PC-9 (cell line): ENCODE measurements around the gene GMCL2. TPM values are rescaled to one million over a fixed set of nuclear protein-coding genes. Genes with fewer than 3 reads are reported as not detected.

Source experiments
- BruUV-seq: library from RNA; stranded (reverse); fragments of 400-500 nt; replicated peaks from 2 replicates; lab custom pipeline; 2021; lab: Mats Ljungman, UMichigan
- CTCF ChIA-PET: fragments of 300-600 bp; sonication (Branson Sonifier 250); formaldehyde crosslinking; loops from one replicate; lab custom pipeline; 2022; ENCODE audit warnings: antibody characterized with exemption; lab: Charles Lee
- POLR2A ChIA-PET: fragments of 300-600 bp; sonication (Branson Sonifier 250); formaldehyde crosslinking; loops from one replicate; lab custom pipeline; 2022; ENCODE audit warnings: antibody characterized with exemption; ENCODE audit not compliant: unreplicated experiment; lab: Charles Lee
- DNase-seq, 2 experiments: peaks; one replicate each; pipeline versions ENCODE4 v3.0.0 to v3.0.0-alpha.2; 2015 to 2022; ENCODE audit warnings: mixed read lengths in 1 of 2
- H2AFZ ChIP-seq: fragments of 200-600 bp; sonication (generic); 2 replicates; pipeline ENCODE4 v1.8.1; 2017; ENCODE audit warnings: antibody characterized with exemption
- H3F3A ChIP-seq: fragments of 200-600 bp; sonication (generic); 2 replicates; pipeline ENCODE4 v1.8.1; 2017; ENCODE audit warnings: antibody characterized with exemption, mild to moderate bottlenecking, low read depth; ENCODE audit not compliant: insufficient read depth
- H3K27ac ChIP-seq: fragments of 200-600 bp; sonication (generic); 2 replicates; pipeline ENCODE4 v1.6.1; 2016; ENCODE audit warnings: mixed run types
- H3K27me3 ChIP-seq: fragments of 200-600 bp; sonication (generic); 2 replicates; pipeline ENCODE4 v1.6.1; 2016; ENCODE audit warnings: low read depth, mixed run types; ENCODE audit not compliant: insufficient read depth
- H3K36me3 ChIP-seq: fragments of 200-600 bp; sonication (generic); 2 replicates; pipeline ENCODE4 v1.6.1; 2016; ENCODE audit warnings: low read depth, mixed run types
- H3K4me1 ChIP-seq: fragments of 200-600 bp; sonication (generic); replicated peaks from 2 replicates; pipeline ENCODE4 v1.6.1; 2016; ENCODE audit warnings: mixed run types; ENCODE audit not compliant: insufficient read depth
- H3K4me2 ChIP-seq: fragments of 200-600 bp; sonication (generic); 2 replicates; pipeline ENCODE4 v1.6.1; 2017; ENCODE audit warnings: mixed run types
- H3K4me3 ChIP-seq: fragments of 200-600 bp; sonication (generic); 2 replicates; pipeline ENCODE4 v1.6.1; 2016; ENCODE audit warnings: mixed run types
- H3K79me2 ChIP-seq: fragments of 200-600 bp; sonication (generic); 2 replicates; pipeline ENCODE4 v1.6.1; 2017; ENCODE audit warnings: low read depth, mixed run types
- H3K9me2 ChIP-seq: fragments of 200-600 bp; sonication (generic); 2 replicates; pipeline ENCODE4 v1.8.1; 2017; ENCODE audit warnings: mild to moderate bottlenecking; ENCODE audit not compliant: insufficient read depth
- H3K9me3 ChIP-seq: fragments of 200-600 bp; sonication (generic); 2 replicates; pipeline ENCODE4 v1.8.1; 2016; ENCODE audit warnings: low read depth; ENCODE audit not compliant: insufficient read depth
- H4K20me1 ChIP-seq: fragments of 200-600 bp; sonication (generic); 2 replicates; pipeline ENCODE4 v1.8.1; 2017; ENCODE audit not compliant: insufficient read depth
- EZH2 ChIP-seq: fragments of 200-600 bp; sonication (generic); IDR thresholded peaks from 2 replicates; pipeline ENCODE4 v1.8.0; 2017; ENCODE audit warnings: antibody characterized with exemption, low read depth
- intact Hi-C: fragments of 100-400 bp; cut with micrococcal nuclease; formaldehyde crosslinking; loops from one replicate; pipeline ENCODE4 v1.10.0; 2022; ENCODE audit not compliant: unreplicated experiment
- total RNA-seq: library from RNA; stranded (reverse); gene quantifications from 2 replicates; pipeline ENCODE4 v1.2.3, GENCODE V29; 2021
- TF ChIP-seq, protein P1 (sequence below): fragments of 200-600 bp; sonication (generic); conservative IDR thresholded peaks from 2 replicates; pipeline ENCODE4 v1.6.1; 2017; ENCODE audit warnings: mixed run types, antibody characterized with exemption, mild to moderate bottlenecking, moderate library complexity

Gene GMCL2
- total RNA-seq, 1 experiment from 2014 or later = not detected

- TF ChIP-seq, protein P1, sequence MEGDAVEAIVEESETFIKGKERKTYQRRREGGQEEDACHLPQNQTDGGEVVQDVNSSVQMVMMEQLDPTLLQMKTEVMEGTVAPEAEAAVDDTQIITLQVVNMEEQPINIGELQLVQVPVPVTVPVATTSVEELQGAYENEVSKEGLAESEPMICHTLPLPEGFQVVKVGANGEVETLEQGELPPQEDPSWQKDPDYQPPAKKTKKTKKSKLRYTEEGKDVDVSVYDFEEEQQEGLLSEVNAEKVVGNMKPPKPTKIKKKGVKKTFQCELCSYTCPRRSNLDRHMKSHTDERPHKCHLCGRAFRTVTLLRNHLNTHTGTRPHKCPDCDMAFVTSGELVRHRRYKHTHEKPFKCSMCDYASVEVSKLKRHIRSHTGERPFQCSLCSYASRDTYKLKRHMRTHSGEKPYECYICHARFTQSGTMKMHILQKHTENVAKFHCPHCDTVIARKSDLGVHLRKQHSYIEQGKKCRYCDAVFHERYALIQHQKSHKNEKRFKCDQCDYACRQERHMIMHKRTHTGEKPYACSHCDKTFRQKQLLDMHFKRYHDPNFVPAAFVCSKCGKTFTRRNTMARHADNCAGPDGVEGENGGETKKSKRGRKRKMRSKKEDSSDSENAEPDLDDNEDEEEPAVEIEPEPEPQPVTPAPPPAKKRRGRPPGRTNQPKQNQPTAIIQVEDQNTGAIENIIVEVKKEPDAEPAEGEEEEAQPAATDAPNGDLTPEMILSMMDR = no peak
- TF ChIP-seq EZH2 = no peak
- Histone ChIP-seq H3K4me1 (peaks cover 15% of the 10 kb centered on the region), H3K4me3 (no peak overlapping the region), H4K20me1 (peaks cover 22% of the 10 kb centered on the region), H3K9me2 (no peaks in the 10 kb centered on the region), H3K79me2 (peaks cover 35% of the 10 kb centered on the region), H3K27me3 (no peaks in the 10 kb centered on the region), H3K36me3 (peaks cover 17% of the 10 kb centered on the region), H3K4me2 (no peak overlapping the region), H3K27ac (no peak overlapping the region), H3K9me3 (no peaks in the 10 kb centered on the region), H2AFZ (no peak overlapping the region), H3F3A (peaks cover 15% of the 10 kb centered on the region)
- no TSS peak for BruUV-seq
- intact Hi-C loops = no loop called here
- POLR2A ChIA-PET = no interaction called here
- CTCF ChIA-PET = no interaction called here
- DNase-seq = no peak
Measured at GRCh38 chr5:178228609-178229008, 41.4 kb upstream of the GMCL2 start.

DNA sequence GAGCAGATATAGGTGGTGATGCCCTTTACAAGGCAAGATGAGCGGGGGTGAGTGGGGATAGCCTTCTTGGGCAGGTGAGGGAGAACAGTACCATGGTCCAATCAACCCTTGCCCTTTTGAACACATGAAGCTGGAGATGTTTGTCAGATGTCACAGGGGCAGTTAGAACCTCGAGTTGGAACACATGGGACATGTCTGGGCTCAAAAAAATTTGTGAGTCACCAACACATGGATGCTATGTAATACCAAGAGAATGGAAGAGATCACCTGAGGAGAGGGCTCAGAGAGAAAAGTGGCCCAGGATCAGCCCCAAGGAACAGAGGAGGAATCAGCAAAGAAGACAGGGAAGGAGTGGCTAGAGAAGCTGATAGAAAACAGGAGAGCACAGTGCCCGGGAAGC lies 40.8 kb upstream of the GMCL2 start:
- no peak overlapping the region for H3K27ac ChIP-seq
- no peak overlapping the region for H3K4me3 ChIP-seq
- peaks cover 12% of the 10 kb centered on the region for H3F3A ChIP-seq
- H3K9me2 ChIP-seq = no peaks in the 10 kb centered on the region
- no peaks in the 10 kb centered on the region for H3K27me3 ChIP-seq
- H2AFZ ChIP-seq = no peak overlapping the region
- BruUV-seq = no TSS peak
- intact Hi-C loops = no loop called here
- H3K79me2 ChIP-seq = peaks cover 35% of the 10 kb centered on the region
- peaks cover 17% of the 10 kb centered on the region for H3K36me3 ChIP-seq
- H3K4me2 ChIP-seq = no peak overlapping the region
- no peaks in the 10 kb centered on the region for H3K9me3 ChIP-seq
- H3K4me1 ChIP-seq = peaks cover 15% of the 10 kb centered on the region
- H4K20me1 ChIP-seq = peaks cover 29% of the 10 kb centered on the region
- CTCF ChIA-PET = no interaction called here
- TF ChIP-seq, protein P1 = no peak
- no peak for TF ChIP-seq EZH2
- no peak for DNase-seq
- POLR2A ChIA-PET = no interaction called here

DNA sequence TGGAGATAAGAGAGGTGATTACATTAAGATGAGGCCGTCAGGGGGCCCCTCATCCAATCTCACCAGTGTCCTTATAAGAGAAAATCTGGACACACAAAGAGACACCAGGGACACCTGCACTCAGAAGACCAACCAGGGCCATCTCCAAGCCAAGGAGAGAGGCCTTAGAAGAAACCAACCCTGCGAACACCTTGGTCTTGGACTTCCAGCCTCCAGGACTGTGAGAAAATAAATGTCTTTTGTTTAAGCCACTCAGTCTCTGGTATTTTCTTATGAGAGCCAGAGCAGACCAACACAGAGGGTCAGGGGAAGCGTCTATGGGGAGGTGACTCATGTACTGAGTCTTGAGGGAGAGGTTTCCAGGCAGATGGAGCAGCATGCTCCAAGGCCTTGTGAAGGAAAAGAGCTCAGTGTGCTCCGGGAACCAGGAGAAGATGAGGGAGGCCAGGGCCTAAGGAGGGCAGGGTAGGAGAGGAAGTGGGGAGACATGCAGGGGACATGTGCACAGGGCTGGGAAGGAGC lies 40.0 kb upstream of the GMCL2 start:
- TF ChIP-seq, protein P1 = no peak
- no peak for TF ChIP-seq EZH2
- Histone ChIP-seq H3K9me2 (no peaks in the 10 kb centered on the region), H3K4me1 (peaks cover 15% of the 10 kb centered on the region), H3K27ac (no peak overlapping the region), H3K4me2 (no peak overlapping the region), H4K20me1 (peaks cover 29% of the 10 kb centered on the region), H3K27me3 (no peaks in the 10 kb centered on the region), H3K79me2 (peaks cover 35% of the 10 kb centered on the region), H3K9me3 (no peaks in the 10 kb centered on the region), H3K4me3 (no peak overlapping the region), H3K36me3 (peaks cover 17% of the 10 kb centered on the region), H2AFZ (no peak overlapping the region), H3F3A (peaks cover 6% of the 10 kb centered on the region)
- CTCF ChIA-PET = no interaction called here
- POLR2A ChIA-PET = no interaction called here
- intact Hi-C loops = no loop called here
- no peak for DNase-seq
- no TSS peak for BruUV-seq
